Activated T-helper 2 cell treated with anti-CD3 and anti-CD28 coated beads, Interferon-gamma antibody, Interleukin-2, Interleukin-4, amounts not matched to agents 10 μg/mL and 5 μg/mL and 100 μg/mL, durations not matched to agents 14 hours and 24 hours and 36 hours (primary cell): Measurements from ENCODE around the gene HADHB. TPM values are rescaled to one million over a fixed set of nuclear protein-coding genes. Genes with fewer than 3 reads are reported as not detected.

Experiments
- DNase-seq: peaks from one replicate; pipeline ENCODE4 v3.0.0; 2021; ENCODE audit warnings: low spot score
- H3K27ac Mint-ChIP-seq: one replicate; pipeline ENCODE4 v1.8.0; 2021; ENCODE audit warnings: mixed read lengths
- H3K27me3 Mint-ChIP-seq: one replicate; pipeline ENCODE4 v1.8.0; 2021; ENCODE audit warnings: low read depth, mixed read lengths
- H3K36me3 Mint-ChIP-seq: one replicate; pipeline ENCODE4 v1.8.0; 2021; ENCODE audit warnings: low read depth, mixed read lengths
- H3K4me1 Mint-ChIP-seq: one replicate; pipeline ENCODE4 v1.8.0; 2021; ENCODE audit warnings: low read depth, mixed read lengths
- H3K4me3 Mint-ChIP-seq: one replicate; pipeline ENCODE4 v1.8.0; 2021; ENCODE audit warnings: low read depth, mild to moderate bottlenecking, moderate library complexity, mixed read lengths
- H3K9me3 Mint-ChIP-seq: one replicate; pipeline ENCODE4 v1.8.0; 2021; ENCODE audit warnings: mixed read lengths
- intact Hi-C: fragments of 100-400 bp; cut with micrococcal nuclease; formaldehyde crosslinking; loops from one replicate; pipeline ENCODE4 v1.15.1; 2023
- total RNA-seq: library from RNA; stranded (reverse); gene quantifications from 2 replicates; pipeline ENCODE4 v1.2.3, GENCODE V29; 2022

HADHB gene
- total RNA-seq, 1 donor from 2014 or later, result 108 TPM

GRCh38 chr2:26224095-26224494 lies 20.6 kb upstream of the HADHB start:
- intact Hi-C loops, result no loop called here
- no peaks in the 10 kb centered on the region for H3K4me1 Mint-ChIP-seq
- H3K27ac Mint-ChIP-seq, result no peak overlapping the region
- no peak for DNase-seq
- no peaks in the 10 kb centered on the region for H3K27me3 Mint-ChIP-seq
- peaks cover 69% of the 10 kb centered on the region for H3K36me3 Mint-ChIP-seq
- no peaks in the 10 kb centered on the region for H3K9me3 Mint-ChIP-seq
- H3K4me3 Mint-ChIP-seq, result no peak overlapping the region

GRCh38 chr2:26229595-26229994 lies 15.1 kb upstream of the HADHB start:
- intact Hi-C loops, result no loop called here
- H3K4me1 Mint-ChIP-seq, result no peaks in the 10 kb centered on the region

GRCh38 chr2:26230806-26231205 lies 13.9 kb upstream of the HADHB start:
- Mint-ChIP-seq H3K27ac (no peak overlapping the region), H3K4me3 (no peak overlapping the region), H3K27me3 (no peaks in the 10 kb centered on the region), H3K9me3 (no peaks in the 10 kb centered on the region), H3K4me1 (no peaks in the 10 kb centered on the region), H3K36me3 (peaks cover 78% of the 10 kb centered on the region)
- intact Hi-C loops, result no loop called here
- no peak for DNase-seq

More at GRCh38 chr2:26229595-26229994, 15.1 kb upstream of the HADHB start:
- H3K36me3 Mint-ChIP-seq, result peaks cover 81% of the 10 kb centered on the region
- no peak for DNase-seq
- H3K27me3 Mint-ChIP-seq, result no peaks in the 10 kb centered on the region
- no peak overlapping the region for H3K4me3 Mint-ChIP-seq
- H3K9me3 Mint-ChIP-seq, result no peaks in the 10 kb centered on the region
- no peak overlapping the region for H3K27ac Mint-ChIP-seq

- Mint-ChIP-seq H3K4me1 (peaks cover 5% of the 10 kb centered on the region), H3K27ac (no peak overlapping the region), H3K4me3 (no peak overlapping the region), H3K9me3 (no peaks in the 10 kb centered on the region), H3K36me3 (peaks cover 55% of the 10 kb centered on the region), H3K27me3 (no peaks in the 10 kb centered on the region)
- DNase-seq, result no peak
- intact Hi-C loops, result no loop called here
These were observed 9.7 kb upstream of the HADHB start for GRCh38 chr2:26235089-26235488.

GRCh38 chr2:26237868-26238267 lies 6.9 kb upstream of the HADHB start:
- Mint-ChIP-seq H3K27me3 (no peaks in the 10 kb centered on the region), H3K4me1 (peaks cover 20% of the 10 kb centered on the region), H3K4me3 (no peak overlapping the region), H3K36me3 (peaks cover 42% of the 10 kb centered on the region), H3K9me3 (no peaks in the 10 kb centered on the region), H3K27ac (no peak overlapping the region)
- no peak for DNase-seq
- intact Hi-C loops, result no loop called here

- intact Hi-C loops, result no loop called here
- Mint-ChIP-seq H3K9me3 (no peaks in the 10 kb centered on the region), H3K27ac (no peak overlapping the region), H3K27me3 (no peaks in the 10 kb centered on the region), H3K36me3 (peaks cover 41% of the 10 kb centered on the region), H3K4me3 (no peak overlapping the region), H3K4me1 (peaks cover 25% of the 10 kb centered on the region)
- no peak for DNase-seq
These were observed 6.3 kb upstream of the HADHB start for GRCh38 chr2:26238311-26238958.

- Mint-ChIP-seq H3K36me3 (peaks cover 28% of the 10 kb centered on the region), H3K9me3 (no peaks in the 10 kb centered on the region), H3K4me1 (peaks cover 40% of the 10 kb centered on the region), H3K27ac (peak overlapping the region; percentile 36), H3K27me3 (no peaks in the 10 kb centered on the region), H3K4me3 (peak overlapping the region; percentile 99)
- DNase-seq, result no peak
- intact Hi-C loops, result loop anchor here (5.0 kb wide), 2 partner anchors 105 to 175 kb away; partner anchors contain the start of genes ADGRF3 and SELENOI
These were observed 2.8 kb upstream of the HADHB start for GRCh38 chr2:26241928-26242436.

GRCh38 chr2:26243470-26244308 lies 1.1 kb upstream of the HADHB start:
- intact Hi-C loops, result loop anchor here (2.0 to 5.0 kb wide), 5 partner anchors 55 to 176 kb away; partner anchors contain the start of genes ADGRF3 and SELENOI
- H3K9me3 Mint-ChIP-seq, result no peaks in the 10 kb centered on the region

GRCh38 chr2:26245231-26245732 lies 543 bp downstream of the HADHB start:
- intact Hi-C loops, result loop anchor here (1.0 to 2.0 kb wide), 4 partner anchors 54 to 211 kb away; partner anchors contain the start of gene RAB10
- Mint-ChIP-seq H3K4me3 (peak overlapping the region; percentile 99), H3K4me1 (peaks cover 40% of the 10 kb centered on the region), H3K9me3 (no peaks in the 10 kb centered on the region), H3K36me3 (peaks cover 17% of the 10 kb centered on the region), H3K27ac (peak overlapping the region; percentile 98), H3K27me3 (no peaks in the 10 kb centered on the region)
- DNase-seq, result peak; percentile 51

More at GRCh38 chr2:26243470-26244308, 1.1 kb upstream of the HADHB start:
- DNase-seq, result no peak
- H3K27me3 Mint-ChIP-seq, result no peaks in the 10 kb centered on the region
- H3K4me1 Mint-ChIP-seq, result peaks cover 47% of the 10 kb centered on the region
- H3K4me3 Mint-ChIP-seq, result peak overlapping the region; percentile 99
- peak overlapping the region; percentile 98 for H3K27ac Mint-ChIP-seq
- peaks cover 18% of the 10 kb centered on the region for H3K36me3 Mint-ChIP-seq

- Mint-ChIP-seq H3K27ac (peak overlapping the region; percentile 98), H3K9me3 (no peaks in the 10 kb centered on the region), H3K4me3 (peak overlapping the region; percentile 99), H3K27me3 (no peaks in the 10 kb centered on the region), H3K36me3 (peaks cover 14% of the 10 kb centered on the region), H3K4me1 (peaks cover 37% of the 10 kb centered on the region)
- intact Hi-C loops, result loop anchor here (1.0 to 2.0 kb wide), 4 partner anchors 53 to 212 kb away; partner anchors contain the start of gene RAB10
- no peak for DNase-seq
These were observed 1.1 kb downstream of the HADHB start for GRCh38 chr2:26245810-26246209.

- DNase-seq, result no peak
- H3K27me3 Mint-ChIP-seq, result no peaks in the 10 kb centered on the region
- intact Hi-C loops, result no loop called here
- peaks cover 36% of the 10 kb centered on the region for H3K4me1 Mint-ChIP-seq
- no peaks in the 10 kb centered on the region for H3K9me3 Mint-ChIP-seq
- H3K4me3 Mint-ChIP-seq, result peak overlapping the region; percentile 99
- peaks cover 13% of the 10 kb centered on the region for H3K36me3 Mint-ChIP-seq
- H3K27ac Mint-ChIP-seq, result peak overlapping the region; percentile 63
These were observed 2.1 kb downstream of the HADHB start for GRCh38 chr2:26246818-26247217.

- DNase-seq, result no peak
- Mint-ChIP-seq H3K27ac (no peak overlapping the region), H3K27me3 (no peaks in the 10 kb centered on the region), H3K9me3 (no peaks in the 10 kb centered on the region), H3K36me3 (peaks cover 10% of the 10 kb centered on the region), H3K4me3 (no peak overlapping the region), H3K4me1 (peaks cover 35% of the 10 kb centered on the region)
- intact Hi-C loops, result no loop called here
These were observed 4.9 kb downstream of the HADHB start for GRCh38 chr2:26249625-26250024.
